ENCODE data around the gene SFXN5.
"Not testable (repeated sequence)": the region's sequence is repeated elsewhere in the genome, so short reads cannot be mapped to it uniquely, and the experiment has no call there.

SFXN5 gene

DNA sequence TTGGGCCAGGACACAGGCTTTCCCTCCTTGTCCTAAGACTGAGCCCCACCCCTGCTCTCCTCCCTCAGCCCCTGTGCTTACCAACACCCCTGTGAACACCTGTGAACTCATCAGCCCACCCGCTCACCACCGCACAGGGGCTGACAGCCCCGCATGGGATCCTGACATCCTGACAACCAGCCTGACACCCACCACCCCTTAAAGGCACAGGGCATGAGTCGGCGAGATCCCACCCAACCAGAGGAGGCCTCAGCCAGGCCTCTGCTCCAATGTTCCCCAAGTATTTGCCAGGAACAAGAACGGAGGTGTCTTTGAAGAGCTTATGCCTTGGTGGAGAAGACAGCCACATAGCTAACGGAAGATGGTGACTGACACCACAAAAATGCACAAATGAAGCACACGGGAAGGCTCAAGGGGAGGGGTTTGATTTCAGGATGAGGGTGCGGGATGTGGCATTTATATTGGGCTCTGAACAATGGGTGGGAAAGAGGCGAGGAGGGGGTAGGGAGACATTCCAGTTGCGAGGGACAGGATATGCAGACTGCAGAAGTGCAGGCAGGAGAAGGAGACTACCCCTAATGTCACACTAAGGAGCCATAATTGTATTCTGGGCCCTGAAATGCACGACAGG, 30.2 kb upstream of the SFXN5 start:
- in situ Hi-C loops (cut with MboI; ENCODE audit: low sequenced_read_pairs) = no loop called here

DNA sequence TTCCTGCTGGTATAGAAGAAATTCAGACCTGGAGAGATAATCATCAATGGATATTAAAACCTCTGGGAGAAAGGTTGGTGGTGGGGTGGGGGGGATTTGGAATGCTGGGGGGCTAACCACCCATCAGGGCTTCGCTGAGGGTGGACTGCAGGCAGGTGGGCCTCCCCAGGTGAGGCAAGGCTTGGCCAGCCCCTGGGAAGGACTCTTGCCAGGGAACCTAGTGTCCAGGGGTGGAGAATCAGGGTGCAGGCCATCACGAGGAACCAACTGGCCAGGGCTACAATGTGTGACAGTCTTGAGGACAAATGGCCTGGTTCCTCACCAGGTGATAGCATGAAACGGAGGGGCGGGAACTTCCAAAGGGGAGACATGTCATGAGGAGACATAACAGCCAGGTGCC, 29.4 kb upstream of the SFXN5 start:
- in situ Hi-C loops (cut with MboI; ENCODE audit: low sequenced_read_pairs) = no loop called here

DNA sequence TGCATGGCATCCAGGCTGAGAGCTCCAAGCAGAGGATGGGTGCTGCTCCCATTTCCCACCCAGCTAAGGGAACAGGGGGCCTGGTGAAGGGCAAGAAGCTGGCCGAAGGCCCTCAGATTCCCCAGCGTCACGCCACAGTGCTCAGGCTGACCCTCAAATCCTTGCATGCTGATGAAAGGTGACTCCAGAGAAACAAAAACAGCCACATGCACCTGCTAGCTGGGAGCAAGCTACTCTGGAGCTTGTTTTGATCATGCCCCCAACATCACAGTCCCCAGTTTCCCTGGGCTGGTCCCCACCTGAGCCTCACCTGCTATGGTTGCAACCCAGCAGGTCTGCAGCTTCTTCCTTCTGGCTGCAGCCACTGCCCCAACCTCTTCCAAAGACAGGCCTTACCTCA, 28.0 kb upstream of the SFXN5 start:
- in situ Hi-C loops (cut with MboI; ENCODE audit: low sequenced_read_pairs) = no loop called here

DNA sequence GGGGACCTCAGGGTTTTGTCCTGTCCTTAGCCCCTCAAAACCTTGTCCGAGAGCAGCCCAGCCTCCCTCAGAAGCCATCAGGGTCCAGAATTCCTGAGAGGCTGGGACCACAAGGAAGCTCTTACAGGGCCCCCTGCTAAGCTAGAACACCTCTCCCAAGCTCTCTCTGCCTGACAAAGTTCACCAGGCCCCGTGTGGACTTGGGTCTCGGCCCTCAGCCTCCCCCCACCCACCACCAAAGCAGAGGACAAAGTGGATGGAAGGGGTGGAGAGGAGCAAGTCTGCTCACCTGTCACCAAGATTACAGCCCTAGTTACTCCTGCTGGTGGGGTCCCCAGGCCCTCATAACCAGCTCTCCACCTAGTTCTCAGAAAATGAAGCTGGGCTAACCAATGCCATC, 24.4 kb upstream of the SFXN5 start:
- in situ Hi-C loops (cut with MboI; ENCODE audit: low sequenced_read_pairs) = no loop called here

DNA sequence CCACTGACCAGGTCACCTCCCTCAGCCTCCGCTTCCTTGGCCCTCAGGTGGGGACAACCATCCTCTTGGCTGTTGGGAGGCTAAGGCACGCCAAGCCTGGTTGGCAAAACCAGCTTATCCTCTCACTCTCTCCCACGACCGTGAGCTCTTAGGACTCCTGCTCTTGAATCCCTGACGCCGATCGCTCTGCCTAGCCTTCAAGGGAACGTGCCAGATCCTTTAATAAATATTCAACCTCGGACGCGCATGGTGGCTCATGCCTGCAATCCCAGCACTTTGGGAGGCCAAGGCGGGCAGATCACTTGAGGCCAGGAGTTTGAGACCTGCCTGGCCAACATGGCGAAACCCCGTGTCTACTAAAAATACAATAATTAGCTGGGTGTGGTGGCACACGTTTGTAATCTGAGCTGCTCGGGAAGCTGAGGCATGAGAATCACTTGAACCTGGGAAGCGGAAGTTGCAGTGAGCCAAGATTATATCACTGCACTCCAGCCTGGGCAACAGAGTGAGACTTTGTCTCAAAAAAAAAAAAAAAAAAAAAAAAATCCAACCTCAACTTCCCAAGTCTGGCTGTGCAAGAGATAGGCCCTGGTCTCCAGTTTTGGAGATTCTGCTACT, 22.2 kb upstream of the SFXN5 start:
- in situ Hi-C loops (cut with MboI; ENCODE audit: low sequenced_read_pairs) = not testable (repeated sequence)

DNA sequence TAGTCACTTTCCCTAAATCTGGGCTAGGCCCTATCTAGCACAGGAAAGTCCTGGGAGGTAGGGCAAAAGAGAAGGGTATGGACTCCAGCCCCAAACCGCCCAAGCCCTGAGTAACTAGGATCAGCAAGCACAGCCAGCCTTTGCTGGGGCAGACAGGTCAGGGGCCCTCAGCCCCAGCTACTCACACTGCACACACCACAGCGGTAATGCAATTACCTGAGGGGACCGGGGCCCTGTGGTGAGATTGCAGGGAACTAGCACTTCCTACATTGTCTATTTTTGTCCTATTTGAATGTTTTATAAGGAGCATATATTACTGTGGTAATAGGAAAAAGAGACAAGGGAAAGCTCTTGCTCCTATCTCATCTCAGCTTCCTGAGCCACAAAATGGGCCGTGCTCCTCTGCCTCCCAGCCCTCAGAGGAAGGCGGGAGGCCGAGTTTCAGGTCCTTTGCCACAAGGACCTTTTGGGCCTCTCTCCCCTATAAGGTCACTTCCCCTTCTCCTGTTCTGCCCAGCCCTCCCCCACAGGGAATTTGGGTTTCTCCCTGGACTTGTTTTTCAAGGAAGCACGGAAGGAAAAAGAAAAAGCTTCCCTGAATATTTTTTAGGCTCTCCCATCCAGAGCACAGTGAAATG, 20.8 kb upstream of the SFXN5 start:
- in situ Hi-C loops (cut with MboI; ENCODE audit: low sequenced_read_pairs) = no loop called here

DNA sequence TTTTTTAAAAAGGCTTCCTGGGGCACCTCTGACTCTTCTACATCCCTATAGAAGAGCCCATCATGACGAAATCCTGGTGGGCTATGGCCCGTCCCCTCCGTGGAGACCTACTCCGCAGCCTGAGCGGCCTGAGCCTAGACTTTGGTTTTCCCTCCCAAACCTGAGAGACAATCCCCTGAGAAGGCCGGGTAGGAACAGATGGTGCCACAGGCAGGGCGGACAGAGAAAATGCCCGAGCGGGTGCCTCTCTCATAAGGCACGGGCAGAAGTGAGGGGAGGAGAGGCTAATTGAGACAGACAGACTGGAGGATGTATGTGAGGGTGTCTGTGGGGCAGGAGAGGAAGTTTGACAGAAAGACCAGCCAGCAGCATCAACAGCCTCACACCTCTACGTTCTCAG, 20.2 kb upstream of the SFXN5 start:
- in situ Hi-C loops (cut with MboI; ENCODE audit: low sequenced_read_pairs) = no loop called here

DNA sequence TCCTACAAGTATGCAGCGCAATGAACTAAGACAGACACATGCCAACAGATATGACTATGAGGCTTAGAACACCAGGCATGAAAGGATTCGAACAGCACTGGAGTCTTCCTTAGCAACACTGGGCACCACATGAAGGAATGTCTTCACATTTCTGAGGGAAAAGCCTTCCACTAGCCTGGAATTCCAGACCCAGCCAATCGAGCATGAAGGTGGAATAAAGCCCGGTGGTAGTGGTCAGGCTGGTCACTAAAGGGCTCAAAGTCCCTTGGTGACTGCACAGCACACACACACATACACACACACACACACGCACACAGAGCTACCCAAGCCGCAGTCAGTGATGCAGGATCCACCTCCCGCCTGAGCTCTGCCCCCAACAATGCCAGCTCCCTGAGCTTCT, 19.7 kb upstream of the SFXN5 start:
- in situ Hi-C loops (cut with MboI; ENCODE audit: low sequenced_read_pairs) = no loop called here

DNA sequence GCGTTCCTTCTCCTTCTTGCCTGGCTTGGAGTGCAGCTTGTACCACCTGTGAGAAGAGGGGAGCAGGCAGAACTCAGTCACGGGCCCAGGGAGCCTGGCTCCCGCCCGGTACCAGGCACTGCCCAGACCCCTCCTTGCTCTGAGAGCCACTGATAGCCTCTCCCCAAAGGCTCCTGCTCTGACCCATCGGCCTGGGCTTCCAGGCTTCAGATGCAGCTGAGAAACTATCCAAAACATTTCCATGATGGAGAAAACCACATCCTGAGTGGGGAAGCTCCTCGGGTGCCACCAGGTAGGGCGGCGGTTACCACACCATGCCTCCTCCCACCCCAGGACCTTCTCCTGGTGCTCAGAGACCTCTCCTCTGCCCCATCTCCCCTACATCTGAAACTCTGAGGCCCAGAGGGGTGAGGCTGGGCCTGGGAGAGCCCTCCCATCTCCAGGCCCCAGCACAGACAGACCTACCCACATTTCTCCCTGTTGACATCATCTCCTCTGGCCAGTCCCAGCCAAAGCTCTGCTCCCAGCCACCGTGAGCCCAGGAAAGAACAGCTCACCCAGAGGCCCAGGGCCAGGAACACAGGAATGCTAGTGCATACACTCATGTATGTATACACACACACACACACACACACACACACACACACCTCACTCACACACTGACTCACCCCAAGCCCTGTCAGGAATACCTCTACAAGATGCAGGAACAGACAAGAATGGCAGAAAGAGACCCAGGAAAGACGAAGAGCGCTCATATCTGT, 17.9 kb upstream of the SFXN5 start:
- in situ Hi-C loops (cut with MboI; ENCODE audit: low sequenced_read_pairs) = no loop called here

DNA sequence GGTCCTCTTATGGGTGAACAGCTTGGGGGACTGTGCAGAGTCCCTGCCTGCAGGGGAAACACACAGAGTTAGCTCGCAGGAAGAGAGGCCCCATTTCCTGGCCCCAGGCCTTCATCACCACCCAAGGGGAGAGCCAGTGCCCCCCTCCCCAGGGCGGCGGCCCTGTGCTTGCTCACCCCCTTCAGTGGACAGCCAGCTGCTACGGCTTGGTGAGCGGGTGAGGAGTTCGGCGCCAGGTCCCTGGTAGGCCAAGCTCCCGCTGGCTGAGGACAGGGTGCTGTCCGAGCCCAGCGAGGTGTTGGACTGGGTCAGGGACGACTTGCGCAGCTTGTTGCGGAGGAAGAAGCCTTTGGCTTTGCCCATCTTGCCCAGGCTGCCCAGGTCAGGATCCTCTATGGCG, 17.2 kb upstream of the SFXN5 start:
- in situ Hi-C loops (cut with MboI; ENCODE audit: low sequenced_read_pairs) = no loop called here

DNA sequence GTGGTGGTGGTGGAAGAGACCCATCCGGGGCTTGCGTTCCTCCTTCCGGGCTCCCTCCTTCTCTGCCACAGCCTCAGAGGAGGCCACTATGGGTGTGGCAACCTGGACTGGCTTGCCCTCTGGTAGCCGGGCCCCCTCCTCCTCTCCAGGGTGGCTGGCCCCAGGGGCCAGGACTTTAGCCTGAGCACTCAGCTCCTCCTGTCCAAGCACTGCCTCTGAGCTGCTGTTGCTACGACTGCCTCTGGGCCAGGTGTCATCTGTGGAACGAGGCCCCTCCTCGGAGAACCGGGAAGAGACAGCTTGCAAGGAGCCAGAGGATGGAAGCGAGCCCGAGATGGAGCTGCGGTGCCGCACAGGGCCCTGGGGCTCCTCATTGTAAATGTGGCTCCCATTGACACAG, 16.7 kb upstream of the SFXN5 start:
- in situ Hi-C loops (cut with MboI; ENCODE audit: low sequenced_read_pairs) = no loop called here

DNA sequence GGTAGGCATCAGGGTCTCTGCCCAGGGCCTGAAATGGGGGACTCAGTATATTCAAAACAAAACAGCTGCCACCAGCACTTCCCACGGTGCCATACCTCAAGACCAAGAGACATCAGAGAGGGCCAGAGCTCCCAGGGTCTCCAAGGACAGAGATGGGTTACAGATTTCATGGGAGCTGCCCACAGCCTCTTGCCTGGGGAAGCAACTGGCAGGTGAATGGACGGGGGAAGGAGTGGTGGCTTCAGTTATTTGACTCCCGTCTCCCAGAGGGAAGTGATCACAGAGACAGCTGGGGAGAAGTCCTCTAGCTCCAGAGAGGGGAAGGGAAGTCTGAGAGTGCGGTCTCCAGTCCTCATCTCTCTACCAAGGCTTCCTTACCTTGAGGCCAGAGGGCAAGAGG, 15.8 kb upstream of the SFXN5 start:
- in situ Hi-C loops (cut with MboI; ENCODE audit: low sequenced_read_pairs) = no loop called here

DNA sequence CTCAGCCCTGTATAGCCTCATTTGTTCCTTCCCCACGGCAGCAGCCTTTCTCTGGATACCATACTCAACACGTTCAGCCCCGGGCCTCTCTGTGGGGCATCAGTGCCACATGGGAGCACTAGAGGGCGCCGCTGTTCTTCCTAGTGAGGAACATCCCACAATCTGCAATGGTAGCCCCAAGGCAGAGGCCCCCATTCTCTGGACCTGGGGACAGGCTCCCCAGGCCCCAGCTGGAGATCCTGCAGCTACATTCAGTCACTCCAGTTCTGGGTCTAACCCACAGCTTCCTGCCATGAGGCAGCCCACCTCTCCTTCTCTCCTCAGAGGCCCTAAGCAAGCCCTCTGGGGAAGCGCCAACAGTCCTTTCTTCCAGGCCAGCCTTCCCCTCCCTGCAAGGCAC, 14.2 kb upstream of the SFXN5 start:
- in situ Hi-C loops (cut with MboI; ENCODE audit: low sequenced_read_pairs) = no loop called here

DNA sequence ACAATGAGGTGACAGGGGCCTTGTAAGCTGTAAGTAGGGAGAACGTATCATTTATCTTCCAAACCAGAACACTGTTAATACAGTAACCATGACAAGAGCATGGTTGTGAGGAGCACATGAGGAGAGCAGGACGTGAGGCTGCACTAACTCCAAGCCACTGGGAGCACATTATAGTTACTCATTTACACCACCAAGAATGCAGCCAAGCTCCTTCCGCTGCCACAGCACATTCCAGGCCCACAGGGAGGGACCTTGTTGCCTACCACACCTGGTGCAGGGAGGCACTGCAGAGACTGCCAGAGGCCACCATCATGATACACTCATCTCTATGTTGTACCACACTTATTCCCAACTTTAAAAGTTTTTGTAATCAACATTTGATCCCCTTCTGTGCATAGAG, 13.5 kb upstream of the SFXN5 start:
- in situ Hi-C loops (cut with MboI; ENCODE audit: low sequenced_read_pairs) = no loop called here

DNA sequence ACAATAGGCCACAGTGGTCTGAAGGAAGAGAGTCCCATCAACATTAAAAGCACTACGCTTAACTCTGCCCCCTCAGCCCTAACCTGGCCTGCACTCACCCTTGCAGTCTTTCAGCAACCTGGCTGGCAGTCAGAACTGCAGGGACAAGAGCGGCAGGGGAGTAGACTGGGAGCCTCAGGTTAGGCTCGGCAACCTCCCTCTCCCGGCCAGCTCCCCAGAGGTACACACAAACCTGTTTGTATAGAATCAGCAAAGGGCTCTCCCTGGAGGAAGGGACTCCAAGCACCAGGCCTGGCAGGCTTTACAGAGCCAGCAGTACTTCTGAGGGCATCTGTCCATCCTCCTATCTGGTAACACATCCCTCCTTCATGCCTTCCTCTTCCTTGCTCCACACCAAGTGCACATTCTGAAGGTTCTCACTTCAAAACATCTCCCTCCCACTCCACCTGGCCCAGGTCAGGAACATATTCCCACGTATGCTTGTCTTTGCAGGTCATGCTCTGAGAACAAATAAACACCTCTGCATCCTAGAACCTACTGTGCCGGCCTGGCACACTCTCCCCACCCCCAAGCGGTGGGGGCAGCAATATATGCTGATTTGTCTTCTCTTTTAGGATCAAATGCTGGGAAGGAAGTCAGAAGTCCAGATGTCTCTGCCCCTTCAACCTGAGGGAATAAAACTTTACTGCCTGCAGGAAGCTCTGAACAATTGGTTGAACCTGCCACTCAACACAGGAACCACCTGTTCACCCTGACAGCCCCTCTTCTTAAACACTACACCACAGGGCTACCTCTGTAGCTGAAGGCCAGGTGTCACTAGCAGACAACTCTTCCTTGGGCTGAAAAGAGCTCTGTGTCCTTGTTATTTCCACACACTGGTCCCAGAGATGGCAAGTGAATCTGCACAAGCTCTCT, 12.6 kb upstream of the SFXN5 start:
- in situ Hi-C loops (cut with MboI; ENCODE audit: low sequenced_read_pairs) = no loop called here

DNA sequence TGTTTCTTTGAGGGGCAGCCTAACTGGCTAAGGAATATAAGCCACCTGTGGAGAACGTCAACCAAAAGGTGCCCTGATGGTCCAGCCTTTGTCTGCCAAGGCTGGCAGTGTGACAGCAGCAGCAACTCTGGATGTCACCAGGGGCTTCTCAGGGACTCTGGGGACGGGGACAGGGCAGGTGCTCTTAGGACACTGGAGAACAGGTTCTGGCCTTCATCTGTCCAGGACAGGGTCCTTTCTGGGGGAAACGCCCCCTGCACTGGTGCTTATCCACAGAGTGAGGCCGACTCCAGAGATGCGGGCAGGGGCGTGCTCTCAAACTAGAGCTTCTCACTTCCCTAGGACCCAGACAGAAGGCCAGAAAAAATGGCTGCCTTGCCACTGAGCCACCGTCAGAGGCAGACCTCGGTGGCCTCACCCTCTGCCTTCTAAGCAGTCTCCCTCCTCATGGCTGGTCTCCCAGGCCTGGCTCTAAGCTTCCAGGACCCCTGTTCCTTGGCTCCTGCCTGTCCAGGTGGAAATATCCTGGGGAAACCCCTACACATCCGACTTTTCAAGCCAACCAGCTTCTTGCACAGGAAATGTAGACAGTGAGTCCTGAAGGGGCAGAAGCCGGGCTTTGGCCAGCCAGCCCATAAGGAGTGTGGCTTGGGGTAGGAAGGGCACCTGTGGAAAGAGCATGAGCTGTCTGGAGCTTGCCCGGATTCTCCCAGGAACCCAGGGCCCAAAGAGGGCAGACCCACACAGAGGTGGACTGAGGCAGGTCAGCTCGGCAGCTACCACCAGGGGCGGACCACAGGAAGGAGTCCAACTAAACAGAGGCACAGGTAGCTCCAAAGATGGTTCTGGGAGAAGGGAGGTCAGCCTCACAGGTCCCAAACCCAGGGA, 11.3 kb upstream of the SFXN5 start:
- in situ Hi-C loops (cut with MboI; ENCODE audit: low sequenced_read_pairs) = no loop called here

DNA sequence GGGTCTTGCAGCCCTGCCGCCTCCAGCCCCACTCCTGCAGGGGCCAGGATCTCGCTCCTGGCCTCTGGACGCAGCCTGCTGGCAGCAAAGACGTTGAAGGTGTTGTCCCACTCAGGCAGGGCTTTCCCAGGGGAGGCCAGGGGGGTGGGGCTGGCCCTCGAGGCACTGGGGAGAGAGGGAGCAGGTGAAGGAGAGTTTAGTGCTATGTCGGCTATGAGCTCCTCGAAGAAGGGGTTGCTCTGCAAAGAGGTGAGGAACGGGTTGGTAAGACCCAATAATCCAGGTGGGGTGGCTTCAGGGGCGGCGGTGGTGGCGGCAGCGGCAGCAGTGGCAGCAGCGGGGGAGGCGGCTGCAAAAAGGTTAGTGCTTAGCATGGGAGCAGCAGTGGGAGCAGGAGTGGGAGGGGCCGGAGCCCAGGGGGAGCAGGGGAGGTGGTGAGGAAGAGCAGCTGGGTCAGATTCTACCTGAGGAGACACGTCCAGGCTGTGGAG, 9.7 kb upstream of the SFXN5 start:
- in situ Hi-C loops (cut with MboI; ENCODE audit: low sequenced_read_pairs) = no loop called here

DNA sequence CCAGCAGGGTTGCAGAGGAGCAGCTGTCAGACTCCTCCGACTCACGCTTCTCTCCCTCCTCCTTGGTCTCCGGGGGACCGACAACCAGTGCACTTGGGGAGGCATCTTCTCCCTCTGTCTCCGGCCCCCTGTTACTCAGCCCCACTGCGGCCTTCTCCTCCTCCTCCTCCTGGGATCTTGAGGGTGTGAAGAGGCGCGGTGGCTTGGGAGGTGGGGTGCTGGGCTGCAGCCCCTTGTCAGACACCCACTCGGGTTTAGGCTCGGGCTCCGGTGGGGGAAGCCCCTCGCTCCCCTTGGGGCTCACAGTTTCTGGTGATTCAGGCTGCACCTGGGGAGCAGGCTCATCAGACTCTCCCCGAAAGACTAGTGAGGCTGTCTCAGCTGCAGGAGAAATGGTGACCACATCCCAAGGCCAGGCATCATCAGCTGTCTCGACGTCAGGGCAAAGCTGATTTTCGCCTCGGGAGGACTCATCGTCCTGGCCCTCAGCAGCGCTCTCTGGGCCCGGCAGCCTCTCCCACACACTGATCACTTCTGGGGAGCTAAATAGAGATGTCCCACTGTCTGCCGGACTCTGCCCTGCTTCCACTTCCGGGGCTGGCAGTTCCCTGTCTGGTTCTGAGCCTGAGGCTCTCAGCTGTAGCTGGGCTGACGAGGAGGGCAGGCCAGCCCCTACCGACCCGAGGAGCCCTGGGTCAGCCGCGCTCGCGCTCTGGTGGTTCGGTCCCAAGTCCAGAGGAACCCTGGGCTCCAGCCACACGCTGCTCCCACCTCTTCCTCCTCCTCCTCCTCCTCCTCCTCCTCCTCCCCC, 9.0 kb upstream of the SFXN5 start:
- in situ Hi-C loops (cut with MboI; ENCODE audit: low sequenced_read_pairs) = no loop called here

DNA sequence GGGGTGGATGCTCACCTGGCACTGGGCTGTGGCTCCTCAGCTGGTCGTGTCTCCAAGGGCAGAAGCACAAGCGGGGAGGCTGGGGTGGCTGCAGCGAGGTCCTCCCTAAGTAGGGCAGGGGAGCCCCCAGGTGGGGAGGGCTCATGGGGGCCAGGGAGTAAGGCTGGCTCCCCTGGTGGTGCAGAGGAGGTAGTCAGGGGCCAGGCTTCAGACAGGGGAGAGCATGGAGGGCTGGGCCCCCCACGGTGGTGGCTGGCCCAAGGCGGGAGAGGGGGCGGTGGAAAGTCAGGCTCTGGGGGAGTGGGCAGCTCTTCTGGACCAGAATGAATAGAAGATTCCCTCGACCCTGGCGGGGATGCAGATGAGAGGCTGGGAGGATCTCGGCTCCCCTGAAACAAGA, 8.1 kb upstream of the SFXN5 start:
- in situ Hi-C loops (cut with MboI; ENCODE audit: low sequenced_read_pairs) = no loop called here
